PC-3 (cell line): ENCODE results near the gene TPR. TPM values are rescaled to one million over a fixed set of nuclear protein-coding genes. Genes with fewer than 3 reads are reported as not detected.

Experiments used
- ATAC-seq: fragments of 200-7000 bp; cut with Tn5 transposase; 2 replicates; pipeline ENCODE4 v1.9.1; 2020; ENCODE audit warnings: mild to moderate bottlenecking, moderate library complexity
- BruUV-seq: library from RNA; stranded (reverse); fragments of 400-500 nt; replicated peaks from 2 replicates; lab custom pipeline; 2021; lab: Mats Ljungman, UMichigan
- CTCF ChIA-PET: fragments of 300-600 bp; sonication (Branson Sonifier 250); formaldehyde crosslinking; loops from one replicate; lab custom pipeline; 2022; ENCODE audit warnings: antibody characterized with exemption; lab: Charles Lee
- POLR2A ChIA-PET: fragments of 300-600 bp; sonication (Branson Sonifier 250); formaldehyde crosslinking; loops from one replicate; lab custom pipeline; 2022; ENCODE audit warnings: antibody characterized with exemption; ENCODE audit not compliant: unreplicated experiment; lab: Charles Lee
- DNase-seq: peaks from one replicate; pipeline ENCODE4 v3.0.0-alpha.2; 2015
- H2AFZ ChIP-seq: fragments of 300-600 bp; sonication (generic); 2 replicates; pipeline ENCODE4 v1.6.0; 2016; ENCODE audit warnings: antibody characterized with exemption, low read length
- H3F3A ChIP-seq: fragments of 300-600 bp; sonication (generic); one replicate; pipeline ENCODE4 v1.6.0; 2017; ENCODE audit warnings: antibody characterized with exemption, low read length, control low read depth, mild to moderate bottlenecking; ENCODE audit not compliant: unreplicated experiment
- H3K27ac ChIP-seq: fragments of 300-600 bp; sonication (generic); 2 replicates; pipeline ENCODE4 v1.5.1; 2016; ENCODE audit warnings: mild to moderate bottlenecking, low read length
- H3K27me3 ChIP-seq: fragments of 300-600 bp; sonication (generic); 2 replicates; pipeline ENCODE4 v1.6.1; 2016; ENCODE audit warnings: low read length, mixed read lengths
- H3K36me3 ChIP-seq: fragments of 300-600 bp; sonication (generic); 2 replicates; pipeline ENCODE4 v1.6.1; 2016; ENCODE audit warnings: low read depth, mixed run types, low read length, mixed read lengths
- H3K4me1 ChIP-seq: fragments of 300-600 bp; sonication (generic); 2 replicates; pipeline ENCODE4 v1.5.1; 2016; ENCODE audit warnings: low read length; ENCODE audit not compliant: insufficient read depth
- H3K4me2 ChIP-seq: fragments of 300-600 bp; sonication (generic); 2 replicates; pipeline ENCODE4 v1.6.0; 2016; ENCODE audit warnings: low read length
- H3K4me3 ChIP-seq: fragments of 300-600 bp; sonication (generic); 2 replicates; pipeline ENCODE4 v1.5.1; 2016; ENCODE audit warnings: mild to moderate bottlenecking, low read length, mixed read lengths
- H3K79me2 ChIP-seq: fragments of 300-600 bp; sonication (generic); 2 replicates; pipeline ENCODE4 v1.6.1; 2017; ENCODE audit warnings: low read length, mixed read lengths
- H3K9ac ChIP-seq: fragments of 300-600 bp; sonication (generic); 2 replicates; pipeline ENCODE4 v1.6.0; 2016; ENCODE audit warnings: mild to moderate bottlenecking, low read length
- H3K9me2 ChIP-seq: fragments of 300-600 bp; sonication (generic); replicated peaks from 2 replicates; pipeline ENCODE4 v1.6.1; 2016; ENCODE audit warnings: mixed run types, low read length, mixed read lengths
- H3K9me3 ChIP-seq: fragments of 300-600 bp; sonication (generic); 2 replicates; pipeline ENCODE4 v1.6.1; 2016; ENCODE audit warnings: low read length, mixed read lengths
- H4K20me1 ChIP-seq: fragments of 300-600 bp; sonication (generic); 2 replicates; pipeline ENCODE4 v1.6.1; 2016; ENCODE audit warnings: low read length, mixed read lengths
- CTCF ChIP-seq: fragments of 300-600 bp; sonication (generic); conservative IDR thresholded peaks from 2 replicates; pipeline ENCODE4 v1.5.1; 2017; ENCODE audit warnings: antibody characterized with exemption, low read depth, mild to moderate bottlenecking, low read length
- EZH2 ChIP-seq: fragments of 300-600 bp; sonication (generic); IDR thresholded peaks from one replicate; pipeline ENCODE4 v1.6.1; 2017; ENCODE audit warnings: antibody characterized with exemption, mild to moderate bottlenecking, low read length; ENCODE audit not compliant: unreplicated experiment
- EZH2phosphoT487 ChIP-seq: fragments of 300-600 bp; sonication (generic); IDR thresholded peaks from 2 replicates; pipeline ENCODE4 v1.6.1; 2018; ENCODE audit warnings: mild to moderate bottlenecking, antibody characterized with exemption, low read length, borderline replicate concordance
- intact Hi-C: fragments of 100-400 bp; cut with micrococcal nuclease; formaldehyde crosslinking; loops from 2 replicates; pipeline ENCODE4 v1.9.0; 2023
- total RNA-seq: library from RNA; depleted of rRNA; stranded (reverse); fragments of >200 nt; gene quantifications from 2 replicates; pipeline ENCODE4 v1.2.3, GENCODE V29; 2014

TPR gene
- total RNA-seq, 1 experiment from 2014 or later, result 39.3 TPM

GRCh38 chr1:186302381-186302920 lies 72.6 kb downstream of the TPR start:
- no peak overlapping the region for H3K27ac ChIP-seq
- H3K27me3 ChIP-seq, result no peaks in the 10 kb centered on the region
- H2AFZ ChIP-seq, result no peak overlapping the region
- ChIA-PET CTCF (no interaction called here), POLR2A (no interaction called here)
- H3K9me3 ChIP-seq, result no peaks in the 10 kb centered on the region
- H3K36me3 ChIP-seq, result no peaks in the 10 kb centered on the region
- no TSS peak for BruUV-seq
- H3K4me2 ChIP-seq, result no peak overlapping the region
- no peaks in the 10 kb centered on the region for H3F3A ChIP-seq
- no peak overlapping the region for H3K4me3 ChIP-seq
- no peak overlapping the region for H3K9ac ChIP-seq
- no peaks in the 10 kb centered on the region for H4K20me1 ChIP-seq
- H3K4me1 ChIP-seq, result no peaks in the 10 kb centered on the region
- intact Hi-C loops, result no loop called here
- TF ChIP-seq CTCF (no peak), EZH2phosphoT487 (no peak), EZH2 (no peak)
- H3K79me2 ChIP-seq, result no peaks in the 10 kb centered on the region
- DNase-seq (no peak), ATAC-seq (no peak; the same call in 1 of the 2 replicates)
- no peaks in the 10 kb centered on the region for H3K9me2 ChIP-seq

DNA sequence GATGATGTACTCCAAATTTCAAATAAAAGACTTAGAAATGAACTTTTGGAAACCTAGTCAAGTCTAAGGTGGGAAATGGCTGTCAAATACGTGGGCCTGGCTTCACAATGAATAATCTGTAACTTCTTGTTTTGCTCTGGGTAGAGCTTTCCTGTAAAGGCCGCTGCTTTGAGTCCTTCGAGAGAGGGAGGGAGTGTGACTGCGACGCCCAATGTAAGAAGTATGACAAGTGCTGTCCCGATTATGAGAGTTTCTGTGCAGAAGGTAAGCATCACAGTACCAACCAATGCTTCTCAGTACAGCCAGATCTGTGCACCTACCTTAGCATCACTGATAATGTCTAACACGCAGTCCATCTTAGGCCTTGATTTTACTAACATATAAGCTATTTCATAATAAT lies 73.6 kb downstream of the TPR start:
- no TSS peak for BruUV-seq

More for the DNA sequence above, 73.6 kb downstream of the TPR start:
- Histone ChIP-seq H3K27ac (no peak overlapping the region), H2AFZ (no peak overlapping the region), H3K4me2 (no peak overlapping the region), H3K9me2 (no peaks in the 10 kb centered on the region), H3K27me3 (no peaks in the 10 kb centered on the region), H4K20me1 (no peaks in the 10 kb centered on the region), H3K79me2 (no peaks in the 10 kb centered on the region), H3K9me3 (no peaks in the 10 kb centered on the region), H3K4me1 (no peaks in the 10 kb centered on the region), H3F3A (no peaks in the 10 kb centered on the region), H3K36me3 (no peaks in the 10 kb centered on the region), H3K9ac (no peak overlapping the region), H3K4me3 (no peak overlapping the region)
- ChIA-PET CTCF (no interaction called here), POLR2A (no interaction called here)
- TF ChIP-seq CTCF (no peak), EZH2phosphoT487 (no peak)
- intact Hi-C loops, result no loop called here
- no peak for DNase-seq
- no peak for ATAC-seq
